K562 (cell line): Measurements from ENCODE around the gene FAM53B. TPM values are rescaled to one million over a fixed set of nuclear protein-coding genes. Genes with fewer than 3 reads are reported as not detected.
A peak's percentile ranks its signal among the peaks of the same experiment; 100 is the strongest.

Experiments
- ATAC-seq: fragments of 200-7000 bp; cut with Tn5 transposase; 3 replicates; pipeline ENCODE4 v1.9.1; 2020; ENCODE audit warnings: moderate library complexity
- BruUV-seq: library from RNA; stranded (reverse); fragments of 400-500 nt; replicated peaks from 2 replicates; lab custom pipeline; 2021; lab: Mats Ljungman, UMichigan
- CTCF ChIA-PET: fragments of 300-600 bp; formaldehyde crosslinking; extraction: SDS; loops from one replicate; lab custom pipeline; 2021; ENCODE audit warnings: low intra/inter-chr PET ratio; lab: Yijun Ruan, JAX
- POLR2A ChIA-PET: fragments of 300-600, 350-650 bp; sonication (Branson Sonifier 250); formaldehyde crosslinking; extraction: SDS; loops from one replicate; lab custom pipeline; 2021; ENCODE audit warnings: antibody characterized with exemption, inconsistent platforms; lab: Yijun Ruan, JAX
- DNase-seq, 4 experiments: peaks; one replicate each; pipeline versions ENCODE4 v3.0.0 to v3.0.0-alpha.2; 2011 to 2018; ENCODE audit warnings: low spot score in 3 of 4, mixed read lengths in 3 of 4; ENCODE audit errors: extremely low read depth in 1 of 4
- FAIRE-seq: peaks from 2 replicates; lab custom pipeline; 2011; peaks lifted over from hg19 to GRCh38; lab: Jason Lieb, UNC
- H2AFZ ChIP-seq: 2 replicates; pipeline ENCODE4 v1.6.0; 2011; ENCODE audit warnings: low read depth, low read length, control low read depth, inconsistent platforms
- H3K27ac ChIP-seq: fragments of 200-600 bp; 3 replicates; pipeline ENCODE4 v1.8.0; 2011; ENCODE audit warnings: low read depth, mild to moderate bottlenecking, control low read depth, inconsistent platforms, low read length, moderate library complexity, mixed read lengths; ENCODE audit errors: extremely low read depth
- H3K27me3 ChIP-seq, 2 experiments: fragments of 300-600 bp in 1 of 2; 2 replicates in 1 of 2; 3 replicates in 1 of 2; pipeline versions ENCODE4 v1.6.0 to v1.8.0; 2011; ENCODE audit warnings: inconsistent platforms in 2 of 2, low read length in 2 of 2, mild to moderate bottlenecking in 1 of 2, mixed read lengths in 1 of 2, moderate library complexity in 1 of 2; ENCODE audit not compliant: control insufficient read depth in 2 of 2, insufficient read depth in 2 of 2
- H3K36me3 ChIP-seq: fragments of 300-600 bp; 3 replicates; pipeline ENCODE4 v1.8.0; 2011; ENCODE audit warnings: mild to moderate bottlenecking, low read length, inconsistent platforms; ENCODE audit not compliant: control insufficient read depth, insufficient read depth
- H3K4me1 ChIP-seq, 2 experiments: fragments of 200-600 bp in 1 of 2; replicated peaks in 1 of 2; 2 replicates in 1 of 2; 3 replicates in 1 of 2; pipeline versions ENCODE4 v1.5.1 to v1.8.0; 2011; ENCODE audit warnings: inconsistent platforms in 2 of 2, low read length in 2 of 2, mild to moderate bottlenecking in 1 of 2, mixed read lengths in 1 of 2, moderate library complexity in 1 of 2; ENCODE audit not compliant: control insufficient read depth in 2 of 2, insufficient read depth in 2 of 2
- H3K4me2 ChIP-seq: 2 replicates; pipeline ENCODE4 v1.6.1; 2011; ENCODE audit warnings: low read length, control low read depth, inconsistent platforms, mixed read lengths; ENCODE audit not compliant: insufficient read depth
- H3K4me3 ChIP-seq: fragments of 200-600 bp; sonication (generic), shearing (Covaris generic); 2 replicates; pipeline ENCODE4 v1.5.1; 2016; ENCODE audit warnings: control low read depth, inconsistent platforms
- H3K79me2 ChIP-seq: fragments of 200-600 bp; 3 replicates; pipeline ENCODE4 v1.8.0; 2011; ENCODE audit warnings: low read length, inconsistent platforms; ENCODE audit not compliant: control insufficient read depth, insufficient read depth
- H3K9ac ChIP-seq, 2 experiments: 2 replicates each; pipeline versions ENCODE4 v1.6.0 to v1.6.1; 2011; ENCODE audit warnings: low read depth in 2 of 2, low read length in 2 of 2, control low read depth in 1 of 2, inconsistent platforms in 1 of 2, mild to moderate bottlenecking in 1 of 2, mixed read lengths in 1 of 2; ENCODE audit not compliant: insufficient read depth in 1 of 2
- H3K9me1 ChIP-seq: one replicate; pipeline ENCODE4 v1.6.0; 2011; ENCODE audit warnings: inconsistent platforms, mild to moderate bottlenecking, low read length, moderate library complexity; ENCODE audit not compliant: control insufficient read depth, insufficient read depth
- H3K9me3 ChIP-seq: replicated peaks from 2 replicates; pipeline ENCODE4 v1.5.1; 2011; ENCODE audit warnings: low read depth, low read length, inconsistent platforms; ENCODE audit not compliant: control insufficient read depth, insufficient read depth
- H4K20me1 ChIP-seq: replicated peaks from 2 replicates; pipeline ENCODE4 v1.6.1; 2011; ENCODE audit warnings: low read length, inconsistent platforms, mixed read lengths; ENCODE audit not compliant: control insufficient read depth, insufficient read depth
- ARID1B ChIP-seq: fragments of 450-650 bp; IDR thresholded peaks from 2 replicates; pipeline ENCODE4 v1.6.1; 2016; ENCODE audit warnings: antibody characterized with exemption, mild to moderate bottlenecking, inconsistent platforms
- SPI1 ChIP-seq: IDR thresholded peaks from 2 replicates; pipeline ENCODE4 v1.6.1; 2011; ENCODE audit warnings: low read depth, low read length, control low read depth, borderline replicate concordance
- ZNF589 ChIP-seq: fragments of 200-800 bp; sonication (Bioruptor generic); IDR thresholded peaks from 2 replicates; pipeline ENCODE4 v1.6.1; 2016; ENCODE audit warnings: low read depth, missing genetic modification characterization, missing compliant biosample characterization
- WGBS: fragments of 100-300 bp; shearing (Covaris generic); methylation state at CpG from one replicate; pipeline ENCODE4 v1.1.6; 2016; ENCODE audit warnings: low coverage, mixed read lengths; ENCODE audit not compliant: insufficient coverage; ENCODE audit errors: missing lambda C conversion rate; 5-methylcytosine and 5-hydroxymethylcytosine counted together
- in situ Hi-C: fragments of 300-500 bp; cut with MboI; formaldehyde crosslinking; loops from 4 replicates; pipeline ENCODE4 v1.15.0; 2018; ENCODE audit warnings: inconsistent platforms, mixed read lengths
- intact Hi-C: fragments of 100-400 bp; cut with micrococcal nuclease; formaldehyde crosslinking; loops from 2 replicates; pipeline ENCODE4 v1.14.2; 2022
- polyA plus RNA-seq, 8 experiments: library from polyadenylated mRNA; depleted of rRNA in 4 of 8; stranded (reverse) in 5 of 8; unstranded in 3 of 8; fragments of >200 nt; fragmentation: Nextera tagmentation in 2 of 8; fragmentation: Illumina TruSeq in 1 of 8; extraction: Ambion mirVana in 2 of 8; extraction: Trizol in 1 of 8; gene quantifications; 2 replicates each; pipeline versions ENCODE4 v1.2.1 to v1.2.3, GENCODE V29; 2011 to 2014; ENCODE audit warnings: inconsistent platforms in 1 of 8, missing spikeins in 1 of 8
- small RNA-seq: library from RNA; depleted of rRNA; stranded (forward); fragments of <200 nt; gene quantifications from one replicate; pipeline ENCODE3, GENCODE V24; 2014
- total RNA-seq, 7 experiments: library from RNA; depleted of rRNA in 6 of 7; stranded (reverse); fragments of >200 nt in 6 of 7; fragmentation: Illumina TruSeq in 2 of 7; extraction: Trizol in 2 of 7; gene quantifications; 2 replicates each; pipeline versions ENCODE4 v1.2.1 to v1.2.3, GENCODE V29; 2011 to 2021; ENCODE audit warnings: low replicate concordance in 1 of 7

FAM53B gene
- total and polyA plus RNA-seq, 9 of the 15 experiments (the other 6 are each of a cell fraction or from before 2014, with no cell fraction given) = 0.03 to 16.5 (median 5.0) TPM

- WGBS = 40% methylated on average over 9 of the region's 9 CpGs
- ATAC-seq = no peak
- H3K79me2 ChIP-seq = no peaks in the 10 kb centered on the region
- no peak overlapping the region for H3K27ac ChIP-seq
- no peak for TF ChIP-seq ARID1B
- in situ Hi-C loops = no loop called here
- peaks cover 0 to 22% of the 10 kb centered on the region in 2 experiments; a peak in 4 of 5 replicates for H3K4me1 ChIP-seq
- no TSS peak for BruUV-seq
- no peak overlapping the region for H3K4me3 ChIP-seq
- intact Hi-C loops = no loop called here
- H3K9ac ChIP-seq = no peak overlapping the region
- H2AFZ ChIP-seq = no peak overlapping the region
- no peak for FAIRE-seq
- POLR2A ChIA-PET = no interaction called here
- CTCF ChIA-PET = no interaction called here
- H3K36me3 ChIP-seq = no peaks in the 10 kb centered on the region
- H3K27me3 ChIP-seq = peaks cover 6 to 23% of the 10 kb centered on the region in 2 experiments; a peak in 3 of 5 replicates
- no peaks in the 10 kb centered on the region; the same call in 1 of the 2 replicates for H4K20me1 ChIP-seq
- no peak overlapping the region for H3K4me2 ChIP-seq
- no peak for DNase-seq
- H3K9me1 ChIP-seq = no peaks in the 10 kb centered on the region
- H3K9me3 ChIP-seq = no peaks in the 10 kb centered on the region
Observed at GRCh38 chr10:124570646-124571045, 173.5 kb downstream of the FAM53B start.

GRCh38 chr10:124569623-124570470 lies 174.3 kb downstream of the FAM53B start:
- Histone ChIP-seq H2AFZ (no peak overlapping the region), H3K4me3 (no peak overlapping the region), H3K9ac (no peak overlapping the region), H3K4me1 (peaks cover 0 to 24% of the 10 kb centered on the region in 2 experiments; a peak in 4 of 5 replicates), H3K79me2 (no peaks in the 10 kb centered on the region), H3K9me3 (no peaks in the 10 kb centered on the region), H3K36me3 (no peaks in the 10 kb centered on the region), H3K27me3 (peaks cover 2 to 15% of the 10 kb centered on the region in 2 experiments; a peak in 3 of 5 replicates), H3K4me2 (no peak overlapping the region), H3K9me1 (no peaks in the 10 kb centered on the region), H4K20me1 (no peaks in the 10 kb centered on the region; the same call in 1 of the 2 replicates), H3K27ac (no peak overlapping the region)
- POLR2A ChIA-PET = interaction anchor here (0.7 kb wide), 2 partner anchors 20 to 173 kb away, joined by 3 read pairs; no protein-coding TSS in a partner anchor
- 13% methylated on average over 8 of the region's 11 CpGs for WGBS
- TF ChIP-seq ZNF589 (CRISPR knock-in tag) = no peak
- TF ChIP-seq SPI1 = peak; percentile 97
- FAIRE-seq (no peak), DNase-seq (no peak), ATAC-seq (no peak)
- intact Hi-C loops (loop anchor here (5.0 kb wide), 1 partner anchor 102 kb away; no protein-coding TSS in a partner anchor), in situ Hi-C loops (no loop called here)
- no TSS peak for BruUV-seq
- CTCF ChIA-PET = no interaction called here

Small RNAs within 50 kb of the gene (small RNA-seq; reads per million reads assigned to genes)
- gene RF00019 = not detected

Other genes with a start within 250 kb of the FAM53B start
- 23.7 and 24.3 TPM in 2 replicates for gene EEF1AKMT2, start 47.5 kb upstream of the FAM53B start, total RNA-seq (2014; rRNA removed)
- 34.3 and 37.9 TPM in 2 replicates for gene EEF1AKMT2, start 47.5 kb upstream of the FAM53B start, total RNA-seq (2014; rRNA removed; fragmentation: Illumina TruSeq; extraction: Trizol)
- gene EEF1AKMT2, start 47.5 kb upstream of the FAM53B start, total RNA-seq (2015; rRNA removed; fragmentation: Illumina TruSeq; extraction: Trizol) = 25.2 and 26.9 TPM in 2 replicates
- 20.4 and 21.3 TPM in 2 replicates for gene EEF1AKMT2, start 47.5 kb upstream of the FAM53B start, total RNA-seq (2021)
- 26.5 and 31.2 TPM in 2 replicates for gene EEF1AKMT2, start 47.5 kb upstream of the FAM53B start, polyA plus RNA-seq (2011; rRNA removed)
- gene EEF1AKMT2, start 47.5 kb upstream of the FAM53B start, polyA plus RNA-seq (2014; fragmentation: Illumina TruSeq; extraction: Trizol) = 22.2 and 22.3 TPM in 2 replicates
- gene EEF1AKMT2, start 47.5 kb upstream of the FAM53B start, polyA plus RNA-seq (2014; fragmentation: Nextera tagmentation; extraction: Ambion mirVana) = 1 to 10 TPM; 9.3 to 9.8 TPM
- 22.1 and 28.9 TPM in 2 replicates for gene EEF1AKMT2, start 47.5 kb upstream of the FAM53B start, polyA plus RNA-seq (2014; rRNA removed)
- 6.0 and 7.9 TPM in 2 replicates for gene ABRAXAS2, start 57.4 kb upstream of the FAM53B start, total RNA-seq (2014; rRNA removed)
- gene ABRAXAS2, start 57.4 kb upstream of the FAM53B start, total RNA-seq (2014; rRNA removed; fragmentation: Illumina TruSeq; extraction: Trizol) = 14.6 and 15.3 TPM in 2 replicates
- gene ABRAXAS2, start 57.4 kb upstream of the FAM53B start, total RNA-seq (2015; rRNA removed; fragmentation: Illumina TruSeq; extraction: Trizol) = 13.7 and 14.9 TPM in 2 replicates
- 10.0 and 10.4 TPM in 2 replicates for gene ABRAXAS2, start 57.4 kb upstream of the FAM53B start, total RNA-seq (2021)
- gene ABRAXAS2, start 57.4 kb upstream of the FAM53B start, polyA plus RNA-seq (2011; rRNA removed) = 11.2 and 12.7 TPM in 2 replicates
- gene ABRAXAS2, start 57.4 kb upstream of the FAM53B start, polyA plus RNA-seq (2014; fragmentation: Illumina TruSeq; extraction: Trizol) = 13.8 and 16.5 TPM in 2 replicates
- gene ABRAXAS2, start 57.4 kb upstream of the FAM53B start, polyA plus RNA-seq (2014; fragmentation: Nextera tagmentation; extraction: Ambion mirVana) = 10 to 100 TPM in 1 of 2 experiments, 1 to 10 TPM in 1; 7.8 to 12.0 TPM
- gene ABRAXAS2, start 57.4 kb upstream of the FAM53B start, polyA plus RNA-seq (2014; rRNA removed) = 9.5 and 10.6 TPM in 2 replicates
- 0.57 and 0.64 TPM in 2 replicates for gene ZRANB1, start 197.7 kb upstream of the FAM53B start, total RNA-seq (2014; rRNA removed)
- gene ZRANB1, start 197.7 kb upstream of the FAM53B start, total RNA-seq (2014; rRNA removed; fragmentation: Illumina TruSeq; extraction: Trizol) = 1.1 and 1.2 TPM in 2 replicates
- gene ZRANB1, start 197.7 kb upstream of the FAM53B start, total RNA-seq (2015; rRNA removed; fragmentation: Illumina TruSeq; extraction: Trizol) = 0.87 and 1.1 TPM in 2 replicates
- gene ZRANB1, start 197.7 kb upstream of the FAM53B start, total RNA-seq (2021) = 0.74 and 0.78 TPM in 2 replicates
- 0.89 and 0.97 TPM in 2 replicates for gene ZRANB1, start 197.7 kb upstream of the FAM53B start, polyA plus RNA-seq (2011; rRNA removed)
- gene ZRANB1, start 197.7 kb upstream of the FAM53B start, polyA plus RNA-seq (2014; fragmentation: Illumina TruSeq; extraction: Trizol) = 0.44 and 0.59 TPM in 2 replicates
- under 1 TPM; 0.07 TPM for gene ZRANB1, start 197.7 kb upstream of the FAM53B start, polyA plus RNA-seq (2014; fragmentation: Nextera tagmentation; extraction: Ambion mirVana)
- 0.39 and 0.52 TPM in 2 replicates for gene ZRANB1, start 197.7 kb upstream of the FAM53B start, polyA plus RNA-seq (2014; rRNA removed)